Progenitor cell of endocrine pancreas (in vitro differentiated cells): ENCODE results near the gene YARS2. TPM values are rescaled to one million over a fixed set of nuclear protein-coding genes. Genes with fewer than 3 reads are reported as not detected.

Experiments
- DNase-seq: peaks from one replicate; pipeline ENCODE4 v3.0.0; 2021; ENCODE audit warnings: low spot score; ENCODE audit not compliant: unreplicated experiment
- H3K27ac Mint-ChIP-seq: 2 replicates; pipeline ENCODE4 v1.8.0; 2021; ENCODE audit warnings: mild to moderate bottlenecking, moderate library complexity, mixed read lengths
- H3K27me3 Mint-ChIP-seq: 2 replicates; pipeline ENCODE4 v1.8.0; 2021; ENCODE audit warnings: mixed read lengths
- H3K36me3 Mint-ChIP-seq: 2 replicates; pipeline ENCODE4 v1.8.0; 2022; ENCODE audit warnings: mixed read lengths; ENCODE audit not compliant: insufficient read depth
- H3K4me1 Mint-ChIP-seq: 2 replicates; pipeline ENCODE4 v1.8.0; 2021; ENCODE audit warnings: low read depth, mixed read lengths
- H3K4me3 Mint-ChIP-seq: 2 replicates; pipeline ENCODE4 v1.8.0; 2021; ENCODE audit warnings: low read depth, mild to moderate bottlenecking, moderate library complexity, mixed read lengths
- H3K9me3 Mint-ChIP-seq: 2 replicates; pipeline ENCODE4 v1.8.0; 2021; ENCODE audit warnings: low read depth, mixed read lengths
- CTCF ChIP-seq: fragments of 200-600 bp; sonication (generic); IDR thresholded peaks from one replicate; pipeline ENCODE4 v1.5.0; 2021; ENCODE audit warnings: antibody characterized with exemption, mild to moderate bottlenecking; ENCODE audit not compliant: unreplicated experiment
- total RNA-seq: library from RNA; stranded (reverse); gene quantifications from 2 replicates; pipeline ENCODE4 v1.2.1, GENCODE V29; 2021

Gene YARS2
- total RNA-seq, 1 donor from 2014 or later: 40.5 TPM

- no peak for DNase-seq
- Mint-ChIP-seq H3K36me3 (no peaks in the 10 kb centered on the region), H3K27ac (no peak overlapping the region), H3K4me3 (no peak overlapping the region), H3K27me3 (no peaks in the 10 kb centered on the region), H3K4me1 (peaks cover 7% of the 10 kb centered on the region), H3K9me3 (no peaks in the 10 kb centered on the region)
- TF ChIP-seq CTCF: no peak
Measured at GRCh38 chr12:32777691-32778175, 22.0 kb upstream of the YARS2 start.

- DNase-seq: no peak
- Mint-ChIP-seq H3K27me3 (no peaks in the 10 kb centered on the region), H3K4me1 (peaks cover 7% of the 10 kb centered on the region), H3K27ac (no peak overlapping the region), H3K36me3 (no peaks in the 10 kb centered on the region), H3K4me3 (no peak overlapping the region), H3K9me3 (no peaks in the 10 kb centered on the region)
- no peak for TF ChIP-seq CTCF
Measured at GRCh38 chr12:32777159-32777558, 21.5 kb upstream of the YARS2 start.

GRCh38 chr12:32776258-32776657, 20.6 kb upstream of the YARS2 start:
- TF ChIP-seq CTCF: no peak
- H3K9me3 Mint-ChIP-seq: no peaks in the 10 kb centered on the region
- DNase-seq: no peak
- H3K4me1 Mint-ChIP-seq: peaks cover 7% of the 10 kb centered on the region
- H3K27ac Mint-ChIP-seq: no peak overlapping the region
- H3K36me3 Mint-ChIP-seq: no peaks in the 10 kb centered on the region
- no peaks in the 10 kb centered on the region for H3K27me3 Mint-ChIP-seq
- H3K4me3 Mint-ChIP-seq: no peak overlapping the region

GRCh38 chr12:32773691-32774090, 18.0 kb upstream of the YARS2 start:
- no peak overlapping the region for H3K27ac Mint-ChIP-seq
- peaks cover 7% of the 10 kb centered on the region for H3K4me1 Mint-ChIP-seq
- H3K4me3 Mint-ChIP-seq: no peak overlapping the region
- H3K9me3 Mint-ChIP-seq: no peaks in the 10 kb centered on the region
- DNase-seq: no peak
- no peak for TF ChIP-seq CTCF
- H3K27me3 Mint-ChIP-seq: no peaks in the 10 kb centered on the region
- H3K36me3 Mint-ChIP-seq: no peaks in the 10 kb centered on the region

- H3K27me3 Mint-ChIP-seq: no peaks in the 10 kb centered on the region
- no peak overlapping the region for H3K4me3 Mint-ChIP-seq
- H3K27ac Mint-ChIP-seq: no peak overlapping the region
- no peak for DNase-seq
- H3K36me3 Mint-ChIP-seq: no peaks in the 10 kb centered on the region
- TF ChIP-seq CTCF: no peak
- H3K9me3 Mint-ChIP-seq: peaks cover 6% of the 10 kb centered on the region
- no peaks in the 10 kb centered on the region for H3K4me1 Mint-ChIP-seq
Measured at GRCh38 chr12:32770141-32770540, 14.4 kb upstream of the YARS2 start.
